HL-60 (cell line): ENCODE measurements around the gene MAU2.

ENCODE experiments used
- CTCF ChIP-seq: IDR thresholded peaks from one replicate; pipeline ENCODE4 v1.5.1; 2011; ENCODE audit warnings: low read length, control low read depth, inconsistent platforms; ENCODE audit not compliant: insufficient read depth
- GABPA ChIP-seq: IDR thresholded peaks from 2 replicates; pipeline ENCODE4 v1.6.1; 2012; ENCODE audit warnings: low read depth
- POLR2AphosphoS5 ChIP-seq: IDR thresholded peaks from 2 replicates; pipeline ENCODE4 v1.6.1; 2012; ENCODE audit warnings: low read depth
- REST ChIP-seq: IDR thresholded peaks from 2 replicates; pipeline ENCODE4 v1.6.1; 2012; ENCODE audit warnings: low read depth; ENCODE audit not compliant: insufficient replicate concordance
- SPI1 ChIP-seq: IDR thresholded peaks from 2 replicates; pipeline ENCODE4 v1.6.1; 2012; ENCODE audit warnings: low read depth, mild to moderate bottlenecking, borderline replicate concordance

- peak; percentile 51; the same call in 1 of the 2 replicates for TF ChIP-seq POLR2AphosphoS5
- TF ChIP-seq CTCF, result no peak
- no peak for TF ChIP-seq REST
- no peak for TF ChIP-seq GABPA
- TF ChIP-seq SPI1, result no peak
Observed at GRCh38 chr19:19385131-19385895, 64.7 kb downstream of the MAU2 start.
